ENCODE measurements around the gene APOC3. TPM values are rescaled to one million over a fixed set of nuclear protein-coding genes. Genes with fewer than 3 reads are reported as not detected.
"Not testable (repeated sequence)": the region's sequence is repeated elsewhere in the genome, so short reads cannot be mapped to it uniquely, and the experiment has no call there.

APOC3 gene
- not detected for polyA plus RNA-seq (2013, experiment 1 of 2; ENCODE audit: insufficient read length)
- 0.89 TPM for polyA plus RNA-seq (2013, experiment 2 of 2; ENCODE audit: insufficient read length)

DNA sequence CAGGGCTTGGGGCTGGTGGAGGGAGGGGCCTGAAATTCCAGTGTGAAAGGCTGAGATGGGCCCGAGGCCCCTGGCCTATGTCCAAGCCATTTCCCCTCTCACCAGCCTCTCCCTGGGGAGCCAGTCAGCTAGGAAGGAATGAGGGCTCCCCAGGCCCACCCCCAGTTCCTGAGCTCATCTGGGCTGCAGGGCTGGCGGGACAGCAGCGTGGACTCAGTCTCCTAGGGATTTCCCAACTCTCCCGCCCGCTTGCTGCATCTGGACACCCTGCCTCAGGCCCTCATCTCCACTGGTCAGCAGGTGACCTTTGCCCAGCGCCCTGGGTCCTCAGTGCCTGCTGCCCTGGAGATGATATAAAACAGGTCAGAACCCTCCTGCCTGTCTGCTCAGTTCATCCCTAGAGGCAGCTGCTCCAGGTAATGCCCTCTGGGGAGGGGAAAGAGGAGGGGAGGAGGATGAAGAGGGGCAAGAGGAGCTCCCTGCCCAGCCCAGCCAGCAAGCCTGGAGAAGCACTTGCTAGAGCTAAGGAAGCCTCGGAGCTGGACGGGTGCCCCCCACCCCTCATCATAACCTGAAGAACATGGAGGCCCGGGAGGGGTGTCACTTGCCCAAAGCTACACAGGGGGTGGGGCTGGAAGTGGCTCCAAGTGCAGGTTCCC, at the start of gene APOC3:
TSS of gene APOC3 (plus strand) at position 383 of the 659 bp plus-strand sequence. CDS start 676 bp downstream, outside the sequence.
- DNase-seq, result peak; percentile 79

DNA sequence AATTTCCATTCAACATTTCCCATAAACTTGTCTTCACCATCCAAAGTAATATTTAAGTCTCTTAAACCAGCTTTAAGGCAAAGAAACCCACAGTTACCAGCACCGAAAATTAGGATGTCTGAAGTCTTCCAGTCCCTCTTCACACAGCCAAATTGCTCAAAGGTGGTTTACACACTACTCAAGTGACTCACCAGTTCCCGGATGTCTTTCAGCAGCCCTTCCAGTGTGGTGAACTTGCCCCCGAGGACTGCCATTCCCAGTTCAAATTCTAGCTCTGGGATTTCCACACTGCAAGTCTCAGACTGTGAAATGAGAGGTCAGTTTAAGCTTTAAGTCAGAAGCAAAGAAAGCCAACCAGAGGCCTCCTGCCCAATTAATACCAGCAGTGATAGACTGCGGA, 47.0 kb upstream of the APOC3 start:
- DNase-seq, result no peak

DNA sequence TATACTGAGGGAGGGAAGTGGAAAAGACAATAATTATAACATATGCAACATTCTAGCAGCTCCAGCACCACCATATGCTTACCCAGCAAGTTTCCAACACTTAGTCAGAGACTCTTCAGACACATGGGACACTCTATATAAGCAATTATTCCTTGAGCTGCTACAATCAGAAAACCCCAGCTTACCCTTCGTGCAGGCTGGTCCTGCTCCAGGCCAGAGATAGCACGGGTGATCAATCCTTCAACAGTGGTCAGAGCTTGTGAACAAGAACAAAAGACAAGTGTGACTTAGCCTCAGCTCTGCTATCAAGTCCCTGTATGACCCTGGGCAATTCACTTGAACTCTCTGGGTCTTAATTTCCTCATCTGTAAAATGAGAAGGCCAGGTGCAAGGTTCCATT, 43.4 kb upstream of the APOC3 start:
- no peak for DNase-seq

DNA sequence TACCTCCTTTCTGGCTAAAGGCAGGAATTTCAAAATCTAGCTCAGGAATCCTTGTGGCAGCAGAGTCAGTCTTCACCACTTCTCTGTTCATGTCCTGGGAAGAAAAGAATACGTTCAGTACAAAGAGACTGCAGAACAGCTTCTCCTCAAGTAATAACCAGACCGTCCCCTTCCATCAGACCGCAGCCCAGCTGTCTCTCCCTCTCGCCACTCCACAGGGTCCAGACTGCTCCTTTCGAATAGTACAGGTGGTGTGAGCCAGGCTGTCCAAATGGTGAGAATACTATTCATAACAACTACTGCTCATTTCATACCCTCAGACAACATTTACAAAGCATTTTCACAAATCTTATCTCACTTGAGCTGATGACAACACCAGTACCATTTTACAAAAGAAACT, 42.7 kb upstream of the APOC3 start:
- no peak for DNase-seq

DNA sequence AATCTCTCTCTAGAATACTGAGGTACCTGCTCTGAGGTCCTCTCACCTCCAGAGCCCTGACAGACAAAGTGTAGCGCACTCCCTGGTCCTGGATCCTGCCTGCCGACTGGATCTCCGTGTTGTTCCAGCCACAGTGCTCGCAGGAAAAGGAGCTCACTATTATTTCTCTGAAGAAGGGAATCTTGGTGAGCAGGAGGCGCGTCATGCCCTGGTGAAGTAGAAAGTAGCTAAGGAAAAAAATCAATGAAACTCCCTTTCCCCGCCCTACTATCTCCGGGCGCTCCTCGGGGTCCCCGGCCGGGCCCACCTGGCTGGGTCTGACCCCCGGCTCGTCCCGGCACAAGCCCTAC, 42.3 kb upstream of the APOC3 start:
- DNase-seq, result no peak

DNA sequence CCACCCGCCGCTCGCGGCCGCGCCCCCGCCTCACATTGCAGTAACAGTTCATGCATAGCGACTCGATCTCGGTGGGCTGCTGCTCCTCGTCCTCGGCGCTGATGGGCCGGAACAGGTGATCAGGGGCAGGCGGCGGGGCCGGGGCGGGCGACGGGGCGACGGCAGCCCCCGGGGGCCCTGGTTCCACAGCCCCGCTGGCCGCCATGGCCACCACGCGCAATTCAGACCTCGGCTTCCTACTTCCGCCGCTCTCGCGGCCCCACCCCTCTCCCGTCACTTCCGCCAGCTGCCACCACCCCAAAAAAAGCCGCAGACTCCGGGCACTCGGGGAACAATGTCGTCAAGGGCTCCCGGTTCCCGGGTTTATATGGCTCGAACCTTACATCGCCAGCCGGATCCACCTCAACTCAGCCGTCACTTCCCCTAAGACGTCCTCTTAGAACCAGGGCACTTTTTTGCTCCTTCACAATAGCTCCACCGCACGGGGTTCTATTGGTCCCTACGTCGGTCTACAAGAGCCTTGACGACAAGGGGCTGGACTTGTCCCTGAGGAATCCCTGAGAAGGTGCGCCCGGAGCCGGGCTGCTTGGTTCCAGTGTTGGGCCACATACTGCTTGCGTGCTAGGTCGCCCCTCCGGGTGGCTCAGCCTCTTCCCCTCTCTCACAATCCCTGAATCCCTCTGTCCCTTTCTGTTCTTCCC, 41.8 kb upstream of the APOC3 start, which contains the start of gene ZPR1:
TSS of gene ZPR1 (minus strand) at position 238 of the 701 bp plus-strand sequence. CDS start at position 205, 33 bp downstream.
- peak; percentile 71 for DNase-seq

DNA sequence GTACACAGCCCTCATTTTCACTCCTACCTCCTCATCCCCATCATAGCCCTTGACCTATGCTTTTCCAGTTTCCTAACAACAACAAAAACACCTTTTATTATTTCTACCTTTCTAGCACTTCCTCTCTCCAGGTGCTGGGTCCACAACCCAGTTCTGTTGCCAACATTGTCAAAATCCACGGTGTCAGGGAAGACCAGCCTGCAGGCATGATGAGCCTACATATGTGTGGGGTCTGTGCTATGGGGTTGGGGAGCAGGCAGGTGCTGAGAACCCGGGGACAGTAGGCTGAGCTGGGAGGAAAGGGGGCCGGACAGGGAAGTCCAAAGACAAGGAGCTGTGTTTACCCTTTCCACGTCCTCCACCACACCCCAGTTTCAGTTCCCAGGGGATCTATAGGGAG, 41.2 kb upstream of the APOC3 start:
- no peak for DNase-seq

DNA sequence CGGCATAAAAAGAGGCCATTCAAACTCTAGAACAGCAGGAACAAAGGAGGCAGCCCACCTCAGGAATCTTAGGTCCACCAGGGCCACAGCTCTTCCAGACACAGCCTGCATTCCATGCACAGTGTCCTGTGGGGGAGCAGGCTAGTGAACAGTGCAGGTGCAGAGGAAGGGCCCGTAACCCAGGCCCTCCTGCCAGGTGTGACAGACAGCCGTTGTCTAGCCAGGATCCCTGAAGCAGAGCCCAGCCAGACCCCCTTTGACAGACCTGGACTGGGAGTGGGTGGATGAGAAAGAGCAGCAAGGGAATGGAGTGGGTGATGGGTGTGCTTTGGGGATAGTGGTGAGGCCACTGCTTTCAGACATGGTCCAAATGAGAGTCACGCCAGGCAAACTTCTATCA, 40.7 kb upstream of the APOC3 start:
- DNase-seq, result no peak

DNA sequence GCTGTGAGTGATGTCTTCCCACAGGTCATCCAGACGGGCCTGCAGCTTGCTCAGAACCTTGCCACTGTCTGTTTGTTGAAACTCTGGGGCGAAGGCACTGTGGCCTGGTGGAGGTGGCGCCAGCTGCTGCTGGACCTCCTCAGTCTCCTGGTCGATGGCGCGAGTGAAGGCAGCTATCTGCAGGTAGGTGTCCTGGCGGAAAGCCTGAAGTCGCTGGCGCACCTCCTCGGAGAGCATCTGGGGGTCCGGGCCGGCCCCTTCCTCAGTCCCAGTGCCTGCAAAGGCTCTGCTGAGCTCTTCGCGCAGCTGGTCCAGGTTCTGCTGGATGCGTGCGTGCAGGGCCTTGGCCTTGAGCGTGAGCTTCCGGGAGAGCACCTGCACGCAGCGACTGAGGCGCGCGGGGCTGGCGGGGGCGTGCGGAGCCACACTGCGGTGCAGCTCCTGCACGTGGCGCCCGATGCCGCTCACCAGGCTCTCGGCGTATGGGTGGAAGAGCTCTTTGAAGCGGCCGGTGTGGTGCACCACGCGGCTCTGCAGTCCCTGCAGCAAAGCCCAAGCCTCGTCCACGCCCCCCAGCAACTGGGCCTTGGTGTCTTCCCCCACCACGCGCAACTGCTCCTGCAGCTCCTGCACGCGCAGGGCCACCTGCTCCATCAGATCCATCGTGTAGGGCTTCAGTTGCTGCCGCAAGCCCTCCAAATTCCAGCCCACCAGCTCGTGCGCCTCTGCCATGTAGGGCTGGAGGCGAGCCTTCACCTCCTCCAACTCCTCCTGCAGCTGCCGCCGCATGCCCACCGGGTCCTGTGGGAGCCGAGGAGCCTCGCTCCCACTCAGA, 39.3 kb upstream of the APOC3 start:
- DNase-seq, result no peak

DNA sequence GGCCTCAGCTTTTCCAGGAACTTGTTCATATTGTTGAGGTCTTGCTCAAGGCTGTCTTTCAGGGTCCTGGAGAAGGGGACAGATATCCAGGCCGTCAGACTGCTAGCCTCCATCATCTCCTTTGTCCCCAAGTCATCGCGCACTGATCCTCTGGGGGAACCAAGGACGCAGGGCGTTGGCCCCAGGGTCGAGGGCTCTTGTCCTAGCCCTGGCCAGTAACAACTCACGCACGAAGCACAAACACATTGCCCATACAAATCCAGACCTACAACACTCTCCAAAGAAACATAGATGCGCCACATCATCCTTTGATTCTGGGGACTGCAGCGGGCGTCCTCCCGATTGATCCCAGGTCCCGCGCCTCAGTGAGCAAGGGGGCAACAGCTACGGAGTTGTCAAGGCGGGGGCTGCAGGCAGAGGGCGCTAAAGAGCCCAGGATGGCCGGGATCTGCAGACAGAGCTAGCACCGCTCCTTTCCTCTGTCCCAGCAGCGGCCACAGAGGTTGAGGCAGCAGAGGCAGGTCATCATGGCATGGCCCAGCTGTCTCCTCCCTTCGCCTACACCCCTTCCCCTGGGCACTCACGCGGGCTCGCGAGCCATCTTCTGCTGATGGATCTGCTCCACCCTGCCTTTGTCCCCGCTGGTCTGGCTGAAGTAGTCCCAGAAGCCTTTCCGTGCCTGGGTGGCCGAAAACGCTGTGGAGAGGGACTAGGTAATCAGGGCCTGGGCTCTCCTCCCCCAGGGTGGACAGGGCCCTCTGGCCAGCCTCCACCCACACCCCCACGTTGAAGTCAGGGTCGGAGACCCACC, 38.5 kb upstream of the APOC3 start:
- peak; percentile 68 for DNase-seq

DNA sequence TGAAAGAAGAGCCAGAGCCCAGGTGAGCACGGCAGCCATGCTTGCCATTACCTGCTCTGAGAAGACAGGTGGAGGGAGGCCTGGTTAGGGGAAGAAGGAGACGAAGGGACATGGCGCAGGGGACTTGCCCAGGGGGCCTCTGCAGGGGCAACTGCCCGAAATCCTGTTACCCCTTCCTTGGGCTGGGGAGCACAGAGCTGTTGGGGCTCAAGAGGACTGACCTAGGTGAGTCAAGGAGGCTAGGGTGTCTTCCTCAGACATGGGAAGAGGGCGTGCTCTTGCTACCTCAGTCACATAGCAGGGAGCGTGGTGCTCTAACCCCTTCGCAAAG, 37.9 kb upstream of the APOC3 start, which contains the start of gene APOA5:
TSS of gene APOA5 (minus strand) at position 67 of the 331 bp plus-strand sequence. CDS start at position 48, 19 bp downstream.
- no peak for DNase-seq

DNA sequence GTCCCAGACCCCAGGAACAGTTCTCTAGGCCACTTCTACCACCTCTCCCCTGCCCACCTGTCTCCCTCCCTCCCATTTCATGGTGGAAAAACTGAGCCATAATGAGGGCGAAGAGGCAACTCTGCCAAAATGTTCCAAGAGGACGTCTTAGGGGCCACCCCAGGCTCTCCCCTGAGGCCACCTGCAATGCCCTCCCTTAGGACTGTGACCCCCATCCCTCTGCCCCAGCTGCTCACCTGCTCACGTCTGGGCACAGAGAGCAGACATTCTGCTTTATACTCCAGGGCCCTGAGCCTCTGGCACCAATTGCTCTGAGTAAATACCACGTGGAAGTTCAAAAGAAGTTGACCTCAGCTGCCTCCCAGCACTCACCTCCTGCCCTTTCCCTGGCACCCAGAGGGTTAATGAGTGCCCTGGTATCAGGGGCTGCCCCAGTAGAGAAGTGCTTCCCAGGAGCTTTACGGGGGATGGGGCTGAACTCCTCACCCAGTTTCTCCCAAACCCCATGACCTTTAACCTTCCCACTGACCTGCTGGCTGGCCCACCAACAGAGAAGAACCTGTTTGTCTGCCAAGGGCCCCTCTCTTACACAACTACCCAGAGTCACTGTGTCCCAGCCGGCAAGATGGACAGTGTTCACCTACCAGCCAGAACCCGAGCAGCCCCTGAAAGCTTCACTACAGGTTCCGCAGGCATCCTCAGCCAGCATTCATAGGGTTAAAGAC, 37.4 kb upstream of the APOC3 start:
- no peak for DNase-seq

DNA sequence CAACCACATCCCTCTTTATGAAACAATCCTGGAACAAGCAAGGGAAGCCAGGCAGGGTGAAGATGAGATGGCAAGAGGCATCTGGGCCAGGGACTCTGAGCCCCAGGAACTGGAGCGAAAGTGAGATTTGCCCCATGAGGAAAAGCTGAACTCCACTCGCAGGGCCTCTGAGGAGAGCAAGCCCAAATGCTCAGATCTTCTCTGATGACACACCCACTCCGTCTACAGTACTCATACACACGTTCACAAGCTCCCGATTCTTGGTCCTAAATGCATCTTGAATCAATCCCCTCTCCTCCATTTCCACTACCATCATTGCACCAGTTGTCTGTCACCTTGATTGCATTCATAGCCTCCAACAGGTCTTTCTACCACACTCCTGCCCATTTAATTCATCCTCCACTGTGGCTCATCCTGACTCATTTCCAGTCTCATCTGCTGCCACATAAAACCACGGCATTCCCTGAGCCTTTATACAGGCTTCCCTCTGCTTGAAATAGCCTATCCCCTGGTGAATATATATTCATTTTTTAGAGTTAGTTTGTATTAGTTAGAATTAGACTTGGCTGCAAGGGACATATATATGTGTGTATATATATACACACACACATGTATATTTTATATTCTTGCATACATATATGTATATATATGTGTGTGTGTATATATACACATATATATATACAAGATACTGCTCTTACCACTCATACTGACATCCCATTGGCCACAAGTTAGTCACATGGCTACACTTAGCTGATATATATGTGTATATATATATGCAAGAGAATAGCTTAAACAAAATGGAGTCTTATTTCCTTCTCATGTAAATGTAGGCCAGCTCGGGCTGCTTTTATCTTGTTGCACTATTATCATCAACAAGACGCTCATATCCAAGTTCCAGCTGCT, 36.6 kb upstream of the APOC3 start:
- DNase-seq, result peak; percentile 73

DNA sequence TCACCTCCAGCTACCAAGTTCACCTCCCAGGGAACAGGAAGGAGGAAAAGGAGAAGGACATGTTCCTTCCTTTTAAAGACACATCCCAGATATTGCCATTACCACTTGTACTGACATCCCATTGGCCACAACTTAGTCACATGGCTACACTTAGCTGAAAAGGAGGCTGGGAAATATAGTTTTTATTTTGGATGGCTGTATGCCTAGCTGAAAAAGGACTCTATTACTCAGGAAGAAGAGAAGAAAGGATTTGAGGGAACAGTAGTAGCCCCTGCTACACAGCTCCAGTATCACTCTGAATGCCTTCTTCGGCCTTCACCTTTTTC, 36.0 kb upstream of the APOC3 start:
- peak; percentile 23 for DNase-seq

DNA sequence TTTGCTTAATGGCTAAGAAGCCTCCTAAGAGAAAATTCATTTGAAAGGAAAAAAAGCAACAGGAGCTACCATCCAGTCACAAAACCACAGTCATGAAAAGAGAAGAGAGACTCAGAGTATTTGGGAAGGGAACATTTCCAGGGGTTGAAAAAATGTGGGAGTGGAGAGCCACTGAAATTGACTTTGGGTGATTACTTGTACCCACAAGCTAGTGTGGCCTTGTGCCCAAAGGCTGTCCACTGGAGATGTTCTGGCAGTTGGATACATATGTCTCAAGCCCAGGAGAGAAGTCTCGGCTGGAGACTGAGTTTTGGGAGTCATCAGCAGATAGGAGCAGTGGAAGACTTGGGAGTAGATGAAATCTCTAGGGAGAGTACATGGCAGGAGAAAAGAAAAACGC, 34.9 kb upstream of the APOC3 start:
- DNase-seq, result no peak

DNA sequence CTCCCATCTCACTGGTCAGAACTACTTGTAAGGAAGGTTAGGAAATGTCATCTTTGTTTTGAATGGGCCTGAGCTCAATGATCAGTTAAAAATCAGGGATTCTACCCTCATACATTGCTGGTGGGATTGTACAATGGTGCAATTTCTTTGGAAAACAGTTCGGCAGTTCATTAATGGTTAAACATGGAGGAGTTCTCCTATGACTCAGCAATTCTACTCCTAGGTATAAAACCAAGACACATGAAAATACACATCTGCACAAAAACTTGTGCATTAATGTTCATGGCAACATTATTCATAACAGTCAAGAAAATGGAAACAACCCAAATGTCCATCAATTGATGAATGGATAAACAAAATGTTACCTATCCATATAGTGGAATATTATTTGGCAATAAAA, 33.2 kb upstream of the APOC3 start:
- no peak for DNase-seq

DNA sequence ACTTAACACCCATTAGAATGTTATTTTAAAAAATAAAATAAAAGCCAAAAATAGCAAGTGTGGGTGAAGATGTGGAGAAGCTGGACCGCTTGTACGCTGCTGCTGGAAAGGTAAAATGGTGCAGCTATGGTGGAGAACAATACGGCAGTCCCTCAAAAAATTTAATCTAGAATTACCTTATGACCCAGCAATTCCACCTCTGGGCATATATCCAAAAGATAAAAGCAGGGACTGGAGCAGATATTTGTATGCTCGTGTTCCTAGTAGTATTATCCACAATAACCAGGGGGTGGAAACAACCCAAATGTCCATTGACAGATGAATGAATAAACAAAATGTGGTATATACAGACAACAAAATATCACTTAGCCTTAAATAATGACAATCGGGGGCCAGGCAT, 31.9 kb upstream of the APOC3 start:
- no peak for DNase-seq

DNA sequence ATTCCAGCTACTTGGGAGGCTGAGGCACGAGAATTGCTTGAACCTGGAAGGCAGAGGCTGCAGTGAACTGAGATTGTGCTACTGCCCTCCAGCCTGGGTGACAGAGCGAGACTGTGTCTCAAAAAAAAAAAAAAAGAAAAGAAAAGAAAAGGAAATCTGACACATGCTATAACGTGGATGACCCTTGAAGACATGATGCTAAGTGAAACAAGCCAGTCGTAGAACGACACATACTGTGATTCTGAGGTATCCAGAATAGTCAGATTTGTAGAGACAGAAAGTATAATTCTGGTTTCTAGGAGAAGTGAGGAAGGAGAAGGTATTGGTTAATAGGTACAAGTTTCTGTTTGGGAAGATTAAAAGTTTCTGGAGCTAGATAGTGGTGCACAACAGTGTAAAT, 31.3 kb upstream of the APOC3 start:
- DNase-seq, result no peak

DNA sequence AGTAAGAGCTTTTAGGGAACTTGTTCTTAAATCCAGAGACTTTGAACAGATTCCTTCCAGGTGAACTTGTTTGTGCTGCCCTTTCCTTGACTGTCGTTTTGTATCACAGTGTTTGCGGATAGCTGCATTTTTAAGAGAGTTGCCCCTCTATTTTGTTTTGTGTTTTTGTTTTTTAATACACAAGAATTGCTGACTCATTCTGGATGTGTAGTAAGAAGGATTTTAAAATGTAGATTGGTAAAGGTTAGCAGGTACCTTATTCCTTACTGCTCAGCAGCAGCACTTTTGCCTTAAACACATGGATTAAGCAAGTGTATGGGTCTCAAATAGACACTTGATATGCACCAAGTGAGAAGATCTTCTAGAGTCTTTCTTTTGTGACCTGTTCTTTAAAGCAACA, 29.1 kb upstream of the APOC3 start:
- DNase-seq, result no peak

DNA sequence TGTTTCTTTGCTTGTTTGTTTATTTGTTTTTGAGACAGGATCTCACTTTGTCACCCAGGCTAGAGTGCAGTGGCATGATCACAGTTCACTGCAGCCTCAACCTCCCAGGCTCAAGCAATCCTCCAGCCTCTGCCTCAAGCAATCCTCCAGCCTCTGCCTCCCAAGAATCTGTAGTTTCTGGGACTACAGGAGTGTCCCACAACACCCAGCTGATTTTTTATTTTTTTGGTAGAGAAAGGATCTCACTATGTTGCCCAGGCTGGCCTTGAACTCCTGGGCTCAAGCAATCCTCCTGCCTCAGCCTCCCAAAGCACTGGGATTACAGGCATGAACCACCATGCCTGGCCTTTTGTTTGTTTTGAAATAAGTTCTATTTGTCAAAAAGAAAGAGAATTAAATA, 28.0 kb upstream of the APOC3 start:
- DNase-seq, result not testable (repeated sequence)

DNA sequence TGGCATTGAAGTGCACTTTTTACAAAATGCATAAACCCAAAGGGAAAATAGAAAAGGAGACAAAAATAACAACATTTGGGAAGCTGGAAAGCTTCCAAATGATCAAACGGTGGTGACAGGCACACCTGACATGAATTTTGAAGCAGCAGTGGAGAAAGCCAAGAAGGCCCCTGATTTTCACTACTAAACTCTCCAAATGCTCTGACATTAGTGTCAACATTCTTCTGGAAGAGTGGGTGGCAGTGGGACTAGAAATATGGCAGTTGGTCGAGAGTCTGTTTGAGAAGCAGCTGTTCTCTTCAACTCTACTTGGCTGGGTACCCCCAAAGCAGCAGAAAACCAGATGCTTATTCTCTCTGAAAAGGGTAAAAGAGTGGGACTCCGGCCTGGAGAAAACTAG, 25.7 kb upstream of the APOC3 start:
- DNase-seq, result no peak
